Measurements from ENCODE around the gene PLEK. TPM values are rescaled to one million over a fixed set of nuclear protein-coding genes. Genes with fewer than 3 reads are reported as not detected.

Gene PLEK
- total and polyA plus RNA-seq, 4 donors: 2.6 to 40.6 (median 4.6) TPM

DNA sequence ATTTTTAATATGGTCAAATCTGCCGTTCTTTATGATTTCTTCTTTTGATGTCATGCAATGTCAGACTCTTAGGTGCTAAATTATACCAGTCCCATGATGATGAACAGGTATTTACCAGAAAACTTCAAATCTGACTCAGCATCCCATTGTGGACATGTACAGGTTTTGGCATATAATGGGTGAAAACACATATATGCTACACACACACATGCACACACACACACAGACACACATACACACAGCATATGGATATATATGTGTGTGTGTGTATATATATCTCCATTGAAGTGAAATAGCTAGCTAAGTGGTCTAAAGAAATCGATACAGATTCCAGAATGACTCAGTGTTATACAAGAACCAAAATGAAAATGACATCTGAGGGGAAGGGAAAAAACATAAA, 7.4 kb downstream of the PLEK start:
- Histone ChIP-seq H3K9me3 (ENCODE audit: control insufficient read depth in 4 of 4, low read length in 3 of 4) (no peaks in the 10 kb centered on the region), H3K4me3 (ENCODE audit: low read depth in 1 of 3, low read length in 3 of 3) (no peak overlapping the region), H3K9ac (ENCODE audit: low read depth in 1 of 2, low read length in 2 of 2) (no peak overlapping the region), H3K36me3 (ENCODE audit: control insufficient read depth in 4 of 4, insufficient read depth in 3 of 4, low read depth in 1 of 4, low read length in 3 of 4) (no peaks in the 10 kb centered on the region), H3K4me1 (ENCODE audit: control insufficient read depth in 4 of 4, insufficient read depth in 4 of 4, low read length in 3 of 4) (no peaks in the 10 kb centered on the region), H3K27me3 (ENCODE audit: control insufficient read depth in 4 of 4, insufficient read depth in 4 of 4, low read length in 3 of 4) (no peaks in the 10 kb centered on the region), H3K27ac (ENCODE audit: low read depth in 1 of 2, low read length in 2 of 2) (no peak overlapping the region)
- TF ChIP-seq, protein P1, sequence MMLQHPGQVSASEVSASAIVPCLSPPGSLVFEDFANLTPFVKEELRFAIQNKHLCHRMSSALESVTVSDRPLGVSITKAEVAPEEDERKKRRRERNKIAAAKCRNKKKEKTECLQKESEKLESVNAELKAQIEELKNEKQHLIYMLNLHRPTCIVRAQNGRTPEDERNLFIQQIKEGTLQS (IDR thresholded peaks at IDR 0.05): no peak
- TF ChIP-seq EGR1 (IDR thresholded peaks at IDR 0.05; ENCODE audit: low read depth in 2 of 2) (no peak), JUND (IDR thresholded peaks at IDR 0.05) (no peak), RAD21 (IDR thresholded peaks at IDR 0.05) (no peak), HNF4A (conservative IDR thresholded peaks at IDR 0.05) (no peak), SP1 (IDR thresholded peaks at IDR 0.05) (no peak)
- no peak for DNase-seq (ENCODE audit: low spot score)
- 87% methylated on average over 2 of the region's 2 CpGs for WGBS

- WGBS: 97% methylated on average over 2 of the region's 2 CpGs
- Histone ChIP-seq H3K9ac (ENCODE audit: low read depth in 1 of 2, low read length in 2 of 2) (no peak overlapping the region), H3K9me3 (ENCODE audit: control insufficient read depth in 4 of 4, low read length in 3 of 4) (no peaks in the 10 kb centered on the region), H3K4me1 (ENCODE audit: control insufficient read depth in 4 of 4, insufficient read depth in 4 of 4, low read length in 3 of 4) (no peaks in the 10 kb centered on the region), H3K4me3 (ENCODE audit: low read depth in 1 of 3, low read length in 3 of 3) (no peak overlapping the region), H3K27ac (ENCODE audit: low read depth in 1 of 2, low read length in 2 of 2) (no peak overlapping the region), H3K36me3 (ENCODE audit: control insufficient read depth in 4 of 4, insufficient read depth in 3 of 4, low read depth in 1 of 4, low read length in 3 of 4) (no peaks in the 10 kb centered on the region), H3K27me3 (ENCODE audit: control insufficient read depth in 4 of 4, insufficient read depth in 4 of 4, low read length in 3 of 4) (no peaks in the 10 kb centered on the region)
- no peak for DNase-seq (ENCODE audit: low spot score)
- TF ChIP-seq FOXA1 (IDR thresholded peaks at IDR 0.05) (no peak), YY1 (IDR thresholded peaks at IDR 0.05) (no peak), FOXA2 (IDR thresholded peaks at IDR 0.05) (no peak), EGR1 (IDR thresholded peaks at IDR 0.05; ENCODE audit: low read depth in 2 of 2) (no peak), TAF1 (conservative IDR thresholded peaks at IDR 0.05) (no peak), MAX (IDR thresholded peaks at IDR 0.05) (no peak), HNF4G (IDR thresholded peaks at IDR 0.05) (no peak), GABPA (IDR thresholded peaks at IDR 0.05 in 1 of 2, conservative IDR thresholded peaks at IDR 0.05 in 1 of 2) (no peak), SP1 (IDR thresholded peaks at IDR 0.05) (no peak), ZBTB33 (IDR thresholded peaks at IDR 0.05) (no peak), JUND (IDR thresholded peaks at IDR 0.05) (no peak), RXRA (IDR thresholded peaks at IDR 0.05) (no peak)
- TF ChIP-seq, protein P2, sequence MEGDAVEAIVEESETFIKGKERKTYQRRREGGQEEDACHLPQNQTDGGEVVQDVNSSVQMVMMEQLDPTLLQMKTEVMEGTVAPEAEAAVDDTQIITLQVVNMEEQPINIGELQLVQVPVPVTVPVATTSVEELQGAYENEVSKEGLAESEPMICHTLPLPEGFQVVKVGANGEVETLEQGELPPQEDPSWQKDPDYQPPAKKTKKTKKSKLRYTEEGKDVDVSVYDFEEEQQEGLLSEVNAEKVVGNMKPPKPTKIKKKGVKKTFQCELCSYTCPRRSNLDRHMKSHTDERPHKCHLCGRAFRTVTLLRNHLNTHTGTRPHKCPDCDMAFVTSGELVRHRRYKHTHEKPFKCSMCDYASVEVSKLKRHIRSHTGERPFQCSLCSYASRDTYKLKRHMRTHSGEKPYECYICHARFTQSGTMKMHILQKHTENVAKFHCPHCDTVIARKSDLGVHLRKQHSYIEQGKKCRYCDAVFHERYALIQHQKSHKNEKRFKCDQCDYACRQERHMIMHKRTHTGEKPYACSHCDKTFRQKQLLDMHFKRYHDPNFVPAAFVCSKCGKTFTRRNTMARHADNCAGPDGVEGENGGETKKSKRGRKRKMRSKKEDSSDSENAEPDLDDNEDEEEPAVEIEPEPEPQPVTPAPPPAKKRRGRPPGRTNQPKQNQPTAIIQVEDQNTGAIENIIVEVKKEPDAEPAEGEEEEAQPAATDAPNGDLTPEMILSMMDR (IDR thresholded peaks at IDR 0.05; ENCODE audit: low read depth, low read length, missing input control): no peak
Observed at GRCh38 chr2:68374184-68374583, 9.1 kb downstream of the PLEK start.

DNA sequence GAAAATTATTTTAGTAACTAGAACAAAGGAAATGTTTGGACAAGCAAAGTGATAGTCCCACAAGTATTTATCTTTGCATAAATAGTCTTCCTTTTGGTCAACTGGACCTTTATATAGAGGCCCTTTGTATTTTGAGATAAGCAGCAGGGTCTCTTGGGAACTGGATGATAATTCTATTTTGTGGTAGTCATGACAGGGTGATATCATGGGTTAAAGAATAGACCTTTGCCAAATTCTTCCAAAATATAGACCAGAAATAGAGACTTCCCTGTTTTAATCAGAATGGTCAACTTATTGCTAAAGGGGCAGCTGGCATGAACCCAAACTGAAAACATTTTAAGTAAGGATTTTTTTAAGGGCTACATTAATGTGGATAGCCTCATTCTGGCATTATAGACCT, 10.5 kb downstream of the PLEK start:
- Histone ChIP-seq H3K9ac (ENCODE audit: low read depth in 1 of 2, low read length in 2 of 2) (no peak overlapping the region), H3K4me1 (ENCODE audit: control insufficient read depth in 4 of 4, insufficient read depth in 4 of 4, low read length in 3 of 4) (no peaks in the 10 kb centered on the region), H3K4me3 (ENCODE audit: low read depth in 1 of 3, low read length in 3 of 3) (no peak overlapping the region), H3K27ac (ENCODE audit: low read depth in 1 of 2, low read length in 2 of 2) (no peak overlapping the region), H3K9me3 (ENCODE audit: control insufficient read depth in 4 of 4, low read length in 3 of 4) (no peaks in the 10 kb centered on the region), H3K36me3 (ENCODE audit: control insufficient read depth in 4 of 4, insufficient read depth in 3 of 4, low read depth in 1 of 4, low read length in 3 of 4) (no peaks in the 10 kb centered on the region), H3K27me3 (ENCODE audit: control insufficient read depth in 4 of 4, insufficient read depth in 4 of 4, low read length in 3 of 4) (no peaks in the 10 kb centered on the region)
- no peak for DNase-seq (ENCODE audit: low spot score)
- TF ChIP-seq, protein P3, sequence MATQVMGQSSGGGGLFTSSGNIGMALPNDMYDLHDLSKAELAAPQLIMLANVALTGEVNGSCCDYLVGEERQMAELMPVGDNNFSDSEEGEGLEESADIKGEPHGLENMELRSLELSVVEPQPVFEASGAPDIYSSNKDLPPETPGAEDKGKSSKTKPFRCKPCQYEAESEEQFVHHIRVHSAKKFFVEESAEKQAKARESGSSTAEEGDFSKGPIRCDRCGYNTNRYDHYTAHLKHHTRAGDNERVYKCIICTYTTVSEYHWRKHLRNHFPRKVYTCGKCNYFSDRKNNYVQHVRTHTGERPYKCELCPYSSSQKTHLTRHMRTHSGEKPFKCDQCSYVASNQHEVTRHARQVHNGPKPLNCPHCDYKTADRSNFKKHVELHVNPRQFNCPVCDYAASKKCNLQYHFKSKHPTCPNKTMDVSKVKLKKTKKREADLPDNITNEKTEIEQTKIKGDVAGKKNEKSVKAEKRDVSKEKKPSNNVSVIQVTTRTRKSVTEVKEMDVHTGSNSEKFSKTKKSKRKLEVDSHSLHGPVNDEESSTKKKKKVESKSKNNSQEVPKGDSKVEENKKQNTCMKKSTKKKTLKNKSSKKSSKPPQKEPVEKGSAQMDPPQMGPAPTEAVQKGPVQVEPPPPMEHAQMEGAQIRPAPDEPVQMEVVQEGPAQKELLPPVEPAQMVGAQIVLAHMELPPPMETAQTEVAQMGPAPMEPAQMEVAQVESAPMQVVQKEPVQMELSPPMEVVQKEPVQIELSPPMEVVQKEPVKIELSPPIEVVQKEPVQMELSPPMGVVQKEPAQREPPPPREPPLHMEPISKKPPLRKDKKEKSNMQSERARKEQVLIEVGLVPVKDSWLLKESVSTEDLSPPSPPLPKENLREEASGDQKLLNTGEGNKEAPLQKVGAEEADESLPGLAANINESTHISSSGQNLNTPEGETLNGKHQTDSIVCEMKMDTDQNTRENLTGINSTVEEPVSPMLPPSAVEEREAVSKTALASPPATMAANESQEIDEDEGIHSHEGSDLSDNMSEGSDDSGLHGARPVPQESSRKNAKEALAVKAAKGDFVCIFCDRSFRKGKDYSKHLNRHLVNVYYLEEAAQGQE (IDR thresholded peaks at IDR 0.05): no peak
- TF ChIP-seq MAX (IDR thresholded peaks at IDR 0.05): no peak
- no peak for TF ChIP-seq YY1 (IDR thresholded peaks at IDR 0.05)
- TF ChIP-seq JUND (IDR thresholded peaks at IDR 0.05): no peak
- no peak for TF ChIP-seq HNF4A (conservative IDR thresholded peaks at IDR 0.05)
- no peak for TF ChIP-seq TAF1 (conservative IDR thresholded peaks at IDR 0.05)
- TF ChIP-seq, protein P2 (IDR thresholded peaks at IDR 0.05; ENCODE audit: low read depth, low read length, missing input control): no peak
- TF ChIP-seq GABPA (IDR thresholded peaks at IDR 0.05 in 1 of 2, conservative IDR thresholded peaks at IDR 0.05 in 1 of 2): no peak
- TF ChIP-seq HNF4G (IDR thresholded peaks at IDR 0.05): no peak
- TF ChIP-seq SP1 (IDR thresholded peaks at IDR 0.05): no peak
